ENCODE results near the gene SLMAP. TPM values are rescaled to one million over a fixed set of nuclear protein-coding genes. Genes with fewer than 3 reads are reported as not detected.

Gene SLMAP
- total and polyA plus RNA-seq, 2 of the 4 experiments (the other 2 are of a cell fraction), result 15.5 to 26.5 TPM

DNA sequence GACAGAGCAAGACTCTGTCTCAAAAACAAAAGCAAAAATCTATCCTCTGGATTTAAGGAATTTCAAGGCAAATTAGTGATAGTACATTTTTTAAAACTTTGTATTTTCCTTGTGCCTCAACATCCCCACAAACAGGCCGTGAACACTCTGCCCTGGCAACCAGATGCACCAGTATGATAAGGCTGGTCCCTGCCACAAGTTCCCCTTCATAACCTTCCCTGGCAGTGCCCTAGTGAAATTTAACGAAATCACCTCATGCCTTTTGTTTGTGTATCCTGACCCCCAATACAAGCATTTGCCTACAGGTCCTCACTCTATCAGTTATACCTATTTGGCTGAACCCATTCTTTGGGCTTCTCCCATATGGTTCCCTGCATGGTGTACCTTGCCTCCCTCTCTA is 144.7 kb downstream of the SLMAP start:
- Histone ChIP-seq H2BK120ac (ENCODE audit: low read depth, low read length) (no peak overlapping the region), H4K5ac (ENCODE audit: low read depth, low read length) (no peak overlapping the region), H3K27me3 (ENCODE audit: control insufficient read depth, insufficient read depth, low read length) (no peaks in the 10 kb centered on the region), H4K20me1 (ENCODE audit: insufficient read depth, low read length) (no peaks in the 10 kb centered on the region), H3K36me3 (ENCODE audit: control insufficient read depth, insufficient read depth, low read length) (peaks cover 2% of the 10 kb centered on the region; the same call in 1 of the 2 replicates), H3K9me3 (ENCODE audit: control insufficient read depth, insufficient read depth, low read length) (no peaks in the 10 kb centered on the region), H2AK9ac (replicated peaks; ENCODE audit: low read depth, low read length, poor library complexity) (no peak overlapping the region), H3K4me1 (ENCODE audit: control insufficient read depth, insufficient read depth, low read length) (no peaks in the 10 kb centered on the region), H2BK5ac (ENCODE audit: low read depth, low read length, poor library complexity, severe bottlenecking) (no peak overlapping the region), H3K4me3 (ENCODE audit: insufficient read depth, low read depth, low read length) (no peak overlapping the region), H3K9ac (ENCODE audit: low read depth, low read length) (no peak overlapping the region), H3K27ac (ENCODE audit: insufficient read depth, low read length) (no peak overlapping the region), H3K9me1 (ENCODE audit: insufficient read depth, low read length) (no peaks in the 10 kb centered on the region), H2AK5ac (ENCODE audit: low read depth, low read length) (no peak overlapping the region), H3K4ac (ENCODE audit: low read depth, low read length) (no peak overlapping the region), H3K23ac (ENCODE audit: low read depth, low read length) (no peak overlapping the region), H3K4me2 (ENCODE audit: low read depth, low read length) (no peak overlapping the region), H3K14ac (replicated peaks; ENCODE audit: low read depth, low read length) (no peak overlapping the region), H2AFZ (replicated peaks; ENCODE audit: low read length, poor library complexity) (no peak overlapping the region), H3K18ac (ENCODE audit: low read depth, low read length) (no peak overlapping the region), H4K8ac (ENCODE audit: low read depth in 2 of 2, low read length in 2 of 2) (no peak overlapping the region), H2BK15ac (ENCODE audit: low read depth, low read length) (no peak overlapping the region), H2BK20ac (ENCODE audit: low read depth, low read length) (no peak overlapping the region), H4K91ac (ENCODE audit: insufficient read depth, low read depth, low read length) (no peak overlapping the region), H3K79me1 (ENCODE audit: low read depth in 1 of 2, low read length in 2 of 2) (peaks cover 0 to 4% of the 10 kb centered on the region in 2 experiments; a peak in 1 of 4 replicates), H3K56ac (ENCODE audit: extremely low read depth, insufficient read depth, low read length) (no peak overlapping the region)
- WGBS, 2 experiments (ENCODE audit: extremely low coverage in 2 of 2, insufficient read length in 1 of 2), result 89% methylated on average over 1 of the region's 2 CpGs; no CpG with 5 or more reads in 1 of the 2 experiments
- in situ Hi-C loops (cut with MboI; ENCODE audit: low sequenced_read_pairs) (no loop called here), intact Hi-C loops (cut with micrococcal nuclease) (no loop called here), dilution Hi-C loops (cut with HindIII; ENCODE audit: low sequenced_read_pairs, unreplicated experiment) (no loop called here)
- ATAC-seq (ENCODE audit: low read depth) (no peak), DNase-seq (no peak)
- POLR2A ChIA-PET (ENCODE audit: unreplicated experiment), result no interaction called here
- TF ChIP-seq, protein P1, sequence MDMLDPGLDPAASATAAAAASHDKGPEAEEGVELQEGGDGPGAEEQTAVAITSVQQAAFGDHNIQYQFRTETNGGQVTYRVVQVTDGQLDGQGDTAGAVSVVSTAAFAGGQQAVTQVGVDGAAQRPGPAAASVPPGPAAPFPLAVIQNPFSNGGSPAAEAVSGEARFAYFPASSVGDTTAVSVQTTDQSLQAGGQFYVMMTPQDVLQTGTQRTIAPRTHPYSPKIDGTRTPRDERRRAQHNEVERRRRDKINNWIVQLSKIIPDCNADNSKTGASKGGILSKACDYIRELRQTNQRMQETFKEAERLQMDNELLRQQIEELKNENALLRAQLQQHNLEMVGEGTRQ (IDR thresholded peaks at IDR 0.05; ENCODE audit: low read depth, low read length), result no peak
- no peak for TF ChIP-seq CEBPB (IDR thresholded peaks at IDR 0.05; ENCODE audit: low read depth, low read length)
- CTCF ChIA-PET, result no interaction called here
- no TSS peak for BruUV-seq (replicated peaks)
